Measurements from ENCODE around the gene ASB6.

GRCh38 chr9:129612123-129612522 is 29.8 kb downstream of the ASB6 start:
- TF ChIP-seq CTCF (IDR thresholded peaks at IDR 0.05; ENCODE audit: insufficient read depth, low read length) (no peak), POLR2AphosphoS5 (IDR thresholded peaks at IDR 0.05; ENCODE audit: low read depth) (no peak)

Data from HL-60 (cell line).